Adipose tissue (tissue), 3 donors: Measurements from ENCODE around the gene BMERB1. TPM values are rescaled to one million over a fixed set of nuclear protein-coding genes. Genes with fewer than 3 reads are reported as not detected.
"Not testable (repeated sequence)": the region's sequence is repeated elsewhere in the genome, so short reads cannot be mapped to it uniquely, and the experiment has no call there.

Experiments used
- H3K27ac ChIP-seq: one replicate; pipeline ENCODE4 v1.5.1; 2013; ENCODE audit warnings: low read depth, low read length
- WGBS, 3 donors: extraction: QIAGEN DNeasy Blood & Tissue Kit; methylation state at CpG; one replicate each; pipeline ENCODE4 v1.1.7; 2013; 5-methylcytosine and 5-hydroxymethylcytosine counted together
- polyA plus RNA-seq, 3 donors: library from polyadenylated mRNA; stranded (reverse); fragments of 200-250 nt; gene quantifications; one replicate each; pipeline ENCODE4 v1.2.3, GENCODE V29; 2013
- donor health status: healthy with polysubstance abuse.
- donor health status: Bipolar disorder and iron deficiency.
- donor health status: healthy.

The BMERB1 gene
- polyA plus RNA-seq, 3 donors: 18.8 to 45.9 (median 34.3) TPM

DNA sequence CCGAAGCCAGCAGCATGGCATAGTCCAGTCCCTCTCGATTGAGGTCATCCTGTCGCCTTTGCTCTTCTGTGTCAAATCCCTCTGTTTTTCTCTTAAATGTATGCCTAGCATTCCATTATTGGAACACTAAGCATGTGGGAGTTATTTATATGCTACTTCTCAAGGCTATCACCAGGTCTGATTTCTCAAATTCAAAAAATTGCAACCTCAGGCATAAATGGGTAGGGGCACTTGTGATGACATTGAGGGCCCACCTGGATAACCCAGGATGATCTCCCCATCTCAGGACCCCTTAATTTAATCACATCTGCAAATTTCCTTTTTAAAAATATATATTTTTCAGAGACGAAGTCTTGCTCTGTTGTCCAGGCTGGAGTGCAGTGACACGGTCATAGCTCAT is 95.7 kb downstream of the BMERB1 start:
- WGBS, 3 donors: 94 to 97% (median 95%) methylated on average over 5 of the region's 5 CpGs
- H3K27ac ChIP-seq: no peak overlapping the region

DNA sequence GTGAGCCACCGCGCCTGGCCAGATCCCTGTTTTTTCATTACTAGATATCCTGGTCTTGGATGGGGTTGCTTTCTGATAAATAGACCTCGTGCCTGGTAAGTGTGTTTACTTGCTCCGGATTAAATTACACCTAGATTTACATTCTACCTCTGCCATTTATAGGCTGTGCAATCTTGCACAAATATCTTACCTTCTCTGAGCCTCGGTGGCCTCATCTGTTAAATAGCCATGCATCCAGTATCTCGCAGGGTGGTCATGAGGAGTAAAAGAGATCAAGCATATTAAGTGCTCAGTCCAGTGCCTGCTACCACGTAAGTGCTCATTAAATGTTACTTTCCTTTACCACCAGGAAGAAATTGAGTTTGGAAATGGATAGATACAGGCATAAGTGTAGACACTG is 98.4 kb downstream of the BMERB1 start:
- 92% methylated on average over 7 of the region's 7 CpGs for WGBS, 3 donors
- H3K27ac ChIP-seq: no peak overlapping the region

- H3K27ac ChIP-seq: no peak overlapping the region
- WGBS, 3 donors: 80 to 81% (median 80%) methylated on average over 4 of the region's 4 CpGs
Observed at GRCh38 chr16:15533386-15533785, 99.0 kb downstream of the BMERB1 start.

DNA sequence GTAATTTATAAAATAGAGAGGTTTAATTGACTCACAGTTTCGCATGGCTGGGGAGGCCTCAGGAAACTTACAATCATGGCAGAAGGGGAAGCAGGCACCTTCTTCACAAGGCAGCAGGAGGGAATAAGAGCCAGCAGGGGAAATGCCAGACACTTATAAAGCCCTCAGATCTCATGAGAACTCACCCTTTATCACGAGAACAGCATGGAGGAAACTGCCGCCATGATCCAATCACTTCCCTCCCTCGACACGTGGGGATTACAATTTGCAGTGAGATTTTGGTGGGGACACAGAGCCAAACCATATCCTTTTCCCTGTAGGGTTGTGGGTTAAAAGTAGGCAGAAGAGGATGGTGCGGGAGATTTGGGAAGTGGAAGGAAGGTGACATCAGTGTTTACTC is 101.4 kb downstream of the BMERB1 start:
- 83 to 92% (median 84%) methylated on average over 6 of the region's 6 CpGs for WGBS, 3 donors
- H3K27ac ChIP-seq: no peak overlapping the region

GRCh38 chr16:15536843-15537242 is 102.5 kb downstream of the BMERB1 start:
- H3K27ac ChIP-seq: no peak overlapping the region
- 86 to 90% (median 88%) methylated on average over 7 of the region's 7 CpGs for WGBS, 3 donors

DNA sequence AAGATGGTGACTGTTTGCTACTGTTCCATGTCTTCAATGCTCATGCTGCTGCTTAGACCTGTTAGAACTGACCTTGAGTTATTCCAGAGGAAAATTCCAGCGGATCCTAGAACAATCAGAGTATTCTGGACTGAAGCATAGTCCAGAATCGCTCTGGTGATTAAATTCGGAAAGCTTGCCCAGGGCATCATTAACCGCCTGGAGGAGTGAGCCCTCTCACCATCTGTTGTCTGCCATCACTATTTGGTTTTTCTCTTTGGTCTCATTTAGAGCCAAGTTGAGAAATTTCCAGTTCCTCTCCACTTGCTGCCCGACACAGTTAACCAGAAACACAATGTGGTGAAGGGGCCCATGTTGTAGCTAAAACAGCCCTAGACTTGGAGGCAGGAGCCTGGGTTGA is 104.1 kb downstream of the BMERB1 start:
- no peak overlapping the region for H3K27ac ChIP-seq
- WGBS, 3 donors: 83 to 84% (median 84%) methylated on average over 5 of the region's 5 CpGs

- 88 to 90% (median 88%) methylated on average over 8 of the region's 8 CpGs for WGBS, 3 donors
- H3K27ac ChIP-seq: no peak overlapping the region
Observed at GRCh38 chr16:15539197-15539596, 104.8 kb downstream of the BMERB1 start.

DNA sequence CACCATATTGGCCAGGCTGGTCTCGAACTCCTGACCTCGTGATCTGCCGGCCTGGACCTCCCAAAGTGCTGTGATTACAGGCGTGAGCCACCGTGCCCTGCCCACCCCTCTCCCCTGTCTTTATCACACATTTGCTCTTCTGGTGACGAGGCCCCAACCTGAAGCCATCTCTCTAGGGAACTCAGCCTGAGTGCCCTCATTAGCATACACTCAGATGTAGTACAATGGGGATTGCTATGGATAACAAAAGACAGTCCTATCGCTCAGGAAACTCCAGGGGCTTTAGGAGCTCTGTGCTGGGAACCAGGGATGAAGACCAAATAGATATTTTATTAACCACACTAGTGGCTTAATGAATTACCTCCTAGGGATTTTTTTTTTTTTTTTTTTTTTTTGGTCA is 107.9 kb downstream of the BMERB1 start:
- WGBS, 3 donors: 94 to 96% (median 95%) methylated on average over 7 of the region's 7 CpGs
- H3K27ac ChIP-seq: no peak overlapping the region

DNA sequence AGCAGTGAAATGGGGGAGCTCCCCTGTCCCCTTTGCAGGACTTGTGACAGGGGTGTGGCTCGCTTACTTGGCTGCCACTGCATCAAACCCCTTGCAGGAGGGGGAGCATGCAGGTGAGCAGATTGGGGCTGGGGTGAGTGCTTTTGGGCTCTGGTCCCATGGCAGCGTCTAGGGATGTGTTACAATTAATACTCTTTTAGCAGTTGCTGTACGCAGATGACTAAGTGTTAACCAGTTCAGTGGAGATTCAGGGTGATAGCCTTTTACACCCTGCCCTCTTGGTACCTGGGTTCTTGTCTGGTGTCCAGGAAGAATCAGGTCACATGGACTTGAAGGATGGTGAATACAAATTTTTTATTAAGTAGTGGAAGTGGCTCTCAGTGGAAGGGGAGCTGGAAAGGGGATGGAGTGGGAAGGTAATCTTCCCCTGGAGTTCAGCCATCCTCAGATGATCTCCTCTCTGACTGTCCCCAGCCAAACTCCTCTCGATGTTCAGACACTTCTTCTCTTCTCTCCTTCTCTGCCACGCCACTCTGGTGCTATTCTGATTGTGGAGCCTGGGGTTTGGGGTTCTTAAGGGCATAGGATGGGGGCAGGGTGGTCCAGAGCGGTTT is 108.5 kb downstream of the BMERB1 start:
- 94 to 95% (median 94%) methylated on average over 6 of the region's 6 CpGs for WGBS, 3 donors
- H3K27ac ChIP-seq: no peak overlapping the region

DNA sequence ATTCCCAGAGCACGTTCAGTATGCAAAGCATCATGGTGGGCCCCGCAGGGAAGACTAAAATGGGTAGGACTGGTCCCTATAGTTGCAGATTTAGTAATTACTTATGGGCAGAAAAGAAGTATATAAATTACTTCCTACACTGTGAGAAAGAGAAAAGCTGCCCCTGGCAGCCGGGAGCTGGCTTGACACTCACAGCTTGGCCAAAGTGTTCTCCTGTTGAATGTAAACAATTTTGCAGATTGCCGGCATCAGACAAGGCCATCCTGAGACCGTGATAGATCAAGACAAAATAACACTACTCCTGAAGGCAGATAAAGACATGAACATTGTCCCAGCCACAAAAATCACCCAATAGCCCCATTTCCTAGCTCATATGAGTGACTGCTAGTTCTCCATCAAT is 110.0 kb downstream of the BMERB1 start:
- 45 to 88% (median 88%) methylated on average over 5 of the region's 5 CpGs for whole genome bisulfite sequencing, 3 donors
- no peak overlapping the region for H3K27ac ChIP-seq

DNA sequence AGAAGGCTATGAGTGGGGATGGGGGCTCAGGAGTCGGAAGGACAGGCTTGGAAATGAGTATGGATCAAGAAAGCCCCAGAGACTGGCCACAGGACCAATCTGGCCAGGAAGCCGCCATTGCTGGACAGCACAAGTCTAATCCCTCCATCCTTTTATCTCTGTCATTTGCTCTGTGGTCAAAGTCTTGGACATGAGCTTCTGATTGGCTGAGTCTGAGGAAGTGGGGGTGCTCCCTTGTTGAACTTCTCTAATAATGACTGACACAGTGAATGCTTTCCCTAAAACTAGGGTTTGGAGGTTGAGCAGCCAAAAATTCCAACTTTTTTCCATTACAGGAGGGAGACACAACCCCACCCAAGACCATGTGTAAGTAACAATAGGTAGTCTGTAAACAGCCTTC is 111.2 kb downstream of the BMERB1 start:
- no peak overlapping the region for H3K27ac ChIP-seq
- WGBS, 3 donors: 91 to 97% (median 94%) methylated on average over 2 of the region's 2 CpGs

DNA sequence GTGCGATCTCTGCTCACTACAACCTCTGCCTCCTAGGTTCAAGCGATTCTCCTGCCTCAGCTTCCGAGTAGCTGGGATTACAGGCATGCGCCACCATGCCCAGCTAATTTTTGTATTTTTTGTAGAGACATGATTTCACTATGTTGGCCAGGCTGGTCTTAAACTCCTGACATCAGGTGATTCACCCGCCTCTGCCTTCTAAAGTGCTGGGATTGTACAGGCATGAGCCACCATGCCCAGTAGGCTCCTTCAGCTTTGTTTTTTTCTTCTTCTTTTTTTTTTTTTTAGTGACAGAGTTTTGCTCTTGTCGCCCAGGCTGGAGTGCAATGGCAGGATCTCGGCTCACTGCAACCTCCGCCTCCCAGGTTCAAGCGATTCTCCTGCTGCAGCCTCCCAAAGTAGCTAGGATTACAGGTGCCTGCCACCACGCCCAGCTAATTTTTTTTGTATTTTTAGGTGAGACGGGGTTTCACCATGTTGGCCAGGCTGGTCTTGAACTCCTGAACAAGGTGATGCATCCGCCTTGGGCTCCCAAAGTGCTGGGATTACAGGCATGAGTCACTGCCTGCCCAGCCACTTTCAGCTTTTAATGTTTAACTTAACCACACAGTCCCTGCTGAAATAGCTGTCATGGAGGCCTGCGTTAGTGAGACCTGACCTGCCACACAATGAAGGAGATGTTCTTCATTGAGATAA is 112.8 kb downstream of the BMERB1 start:
- 95 to 96% (median 95%) methylated on average over 13 of the region's 13 CpGs for WGBS, 3 donors
- not testable (repeated sequence) for H3K27ac ChIP-seq

DNA sequence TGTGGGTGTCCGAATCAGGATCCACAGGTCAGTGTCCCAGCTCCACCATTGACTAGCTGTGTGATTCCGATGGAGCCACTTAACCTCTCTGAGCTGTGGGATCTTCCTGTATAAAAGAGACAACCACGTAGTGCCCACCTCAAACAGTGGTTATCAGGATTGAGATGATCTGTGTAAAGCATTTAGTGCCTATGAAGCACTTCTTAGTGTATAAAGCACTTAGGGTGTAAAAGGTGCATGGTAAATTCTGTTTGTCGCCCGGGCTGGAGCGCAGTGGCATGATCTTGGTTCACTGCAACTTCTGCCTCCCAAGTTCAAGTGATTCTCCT is 113.3 kb downstream of the BMERB1 start:
- 97 to 99% (median 97%) methylated on average over 6 of the region's 6 CpGs for WGBS, 3 donors
- no peak overlapping the region for H3K27ac ChIP-seq

DNA sequence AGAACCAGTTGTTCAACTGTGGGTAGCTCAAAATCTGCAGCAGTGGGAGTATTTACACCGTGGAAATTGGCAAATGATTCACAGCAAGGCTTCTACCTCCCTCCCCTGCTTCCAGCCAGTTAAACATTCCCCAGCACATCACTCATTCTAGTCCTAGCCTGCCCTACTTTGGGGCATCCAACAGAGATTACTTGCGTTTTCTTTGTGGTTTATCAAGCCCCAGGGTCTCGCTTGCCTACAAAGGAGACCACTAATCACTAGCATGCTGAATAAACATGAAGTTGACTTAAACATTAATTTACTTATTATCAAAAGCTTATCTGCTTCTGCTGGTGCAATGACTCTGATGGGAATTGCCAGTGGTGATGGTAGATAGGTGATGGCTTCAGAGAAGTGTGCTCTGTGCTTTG is 114.1 kb downstream of the BMERB1 start:
- 75 to 80% (median 77%) methylated on average over 3 of the region's 3 CpGs for WGBS, 3 donors
- no peak overlapping the region for H3K27ac ChIP-seq

- H3K27ac ChIP-seq: no peak overlapping the region
- 76 to 91% (median 85%) methylated on average over 6 of the region's 6 CpGs for WGBS, 3 donors
Observed at GRCh38 chr16:15552507-15552906, 118.1 kb downstream of the BMERB1 start.

DNA sequence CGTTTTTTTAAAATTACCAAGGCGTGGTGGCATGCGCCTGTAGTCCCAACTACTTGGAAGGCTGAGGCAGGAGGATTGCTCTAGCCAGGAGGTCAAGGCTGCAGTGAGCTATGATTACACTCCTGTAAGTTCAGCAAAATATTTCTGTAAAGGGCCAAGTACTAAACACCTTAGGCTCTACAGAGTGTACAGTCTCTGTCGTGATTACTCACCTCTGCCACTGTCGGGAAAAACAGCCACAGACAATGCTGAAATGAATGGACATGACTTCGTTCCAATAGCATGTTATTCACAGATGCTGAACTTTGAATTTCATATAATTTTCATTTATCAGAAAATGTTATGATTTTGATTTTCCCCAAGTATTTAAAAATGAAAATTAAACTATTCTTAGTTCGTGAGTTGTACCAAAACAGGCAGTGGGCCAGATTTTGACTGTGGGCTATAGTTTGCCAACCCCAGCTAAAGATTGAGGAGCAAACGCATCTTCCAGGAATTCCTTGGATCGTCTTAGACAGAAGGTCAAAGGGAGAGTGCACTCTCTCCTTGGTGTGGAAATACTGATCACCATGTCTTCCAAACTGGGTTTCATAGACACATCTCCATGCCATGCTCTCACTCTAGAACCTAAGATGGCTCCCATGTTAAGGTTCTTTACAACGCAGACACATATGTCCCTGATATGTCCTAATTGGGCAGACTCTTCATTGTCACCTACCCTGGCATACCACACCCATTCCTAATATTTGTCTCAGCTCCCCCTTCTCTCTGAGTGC is 119.1 kb downstream of the BMERB1 start:
- 78 to 88% (median 83%) methylated on average over 10 of the region's 10 CpGs for WGBS, 3 donors
- no peak overlapping the region for H3K27ac ChIP-seq

DNA sequence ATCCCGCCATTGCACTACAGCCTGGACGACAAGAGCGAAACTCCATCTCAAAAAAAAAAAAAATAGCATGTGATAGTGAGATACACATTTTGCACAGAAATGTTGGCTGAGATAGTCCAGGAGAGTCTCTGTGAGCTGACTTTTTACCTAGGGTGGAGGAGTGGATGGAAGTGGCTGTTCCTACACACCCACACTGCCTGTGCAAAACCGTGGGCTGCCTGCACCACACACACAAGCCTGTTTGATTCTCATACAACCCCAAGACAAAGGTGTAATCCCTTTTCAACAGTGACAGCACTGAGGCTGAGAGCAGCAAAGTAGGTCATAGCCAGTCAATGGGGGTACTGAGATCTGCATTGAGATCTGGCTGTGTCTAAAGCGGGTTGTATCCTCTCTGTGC is 121.7 kb downstream of the BMERB1 start:
- H3K27ac ChIP-seq: no peak overlapping the region
- 94 to 97% (median 96%) methylated on average over 5 of the region's 5 CpGs for WGBS, 3 donors

GRCh38 chr16:15557258-15557657 is 122.9 kb downstream of the BMERB1 start:
- no peak overlapping the region for H3K27ac ChIP-seq
- 81 to 88% (median 85%) methylated on average over 6 of the region's 6 CpGs for WGBS, 3 donors

DNA sequence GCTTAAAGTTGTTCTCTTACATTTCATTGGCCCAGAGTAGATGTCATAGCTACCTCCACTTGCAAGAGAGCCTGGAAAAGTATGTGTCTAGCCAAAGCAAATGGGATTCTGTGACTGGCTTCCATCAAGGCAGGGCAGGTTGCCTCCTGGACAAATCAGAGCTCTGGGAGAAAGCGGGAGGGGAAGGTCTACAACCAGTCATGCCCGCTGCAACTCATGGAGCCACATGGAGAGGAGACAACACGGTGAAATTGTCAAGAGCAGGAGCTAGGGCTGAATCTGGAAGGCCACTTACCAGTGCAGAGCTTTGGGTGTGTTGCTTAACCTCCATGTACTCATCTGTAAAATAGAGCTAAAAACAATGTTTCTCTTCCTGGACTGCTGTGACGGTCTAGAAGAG is 124.8 kb downstream of the BMERB1 start:
- WGBS, 3 donors: 93 to 95% (median 93%) methylated on average over 4 of the region's 4 CpGs

More for the DNA sequence above, 124.8 kb downstream of the BMERB1 start:
- no peak overlapping the region for H3K27ac ChIP-seq
